Astrocyte (in vitro differentiated cells and primary cell): ENCODE data around the gene USP3. TPM values are rescaled to one million over a fixed set of nuclear protein-coding genes. Genes with fewer than 3 reads are reported as not detected.
A peak's percentile ranks its signal among the peaks of the same experiment; 100 is the strongest.

Source experiments
- DNase-seq: peaks from one replicate; pipeline ENCODE4 v3.0.0-alpha.2; 2010; ENCODE audit warnings: low read depth
- FAIRE-seq: peaks from 2 replicates; lab custom pipeline; 2011; peaks lifted over from hg19 to GRCh38; lab: Jason Lieb, UNC
- H2AFZ ChIP-seq: 2 replicates; pipeline ENCODE4 v1.6.0; 2012; ENCODE audit warnings: low read depth, low read length, inconsistent platforms
- H3K27ac ChIP-seq: 2 replicates; pipeline ENCODE4 v1.5.1; 2011; ENCODE audit warnings: low read depth, low read length, inconsistent platforms
- H3K27me3 ChIP-seq: 2 replicates; pipeline ENCODE4 v1.6.0; 2011; ENCODE audit warnings: low read length, inconsistent platforms; ENCODE audit not compliant: insufficient read depth
- H3K36me3 ChIP-seq: 2 replicates; pipeline ENCODE4 v1.5.1; 2011; ENCODE audit warnings: low read length, inconsistent platforms; ENCODE audit not compliant: insufficient read depth
- H3K4me1 ChIP-seq: 2 replicates; pipeline ENCODE4 v1.5.1; 2011; ENCODE audit warnings: low read length, inconsistent platforms; ENCODE audit not compliant: insufficient read depth
- H3K4me2 ChIP-seq: 2 replicates; pipeline ENCODE4 v1.6.0; 2012; ENCODE audit warnings: low read length, inconsistent platforms
- H3K4me3 ChIP-seq: 2 replicates; pipeline ENCODE4 v1.5.1; 2011; ENCODE audit warnings: low read depth, mild to moderate bottlenecking, low read length, inconsistent platforms; ENCODE audit not compliant: insufficient read depth
- H3K79me2 ChIP-seq: 2 replicates; pipeline ENCODE4 v1.6.0; 2012; ENCODE audit warnings: mild to moderate bottlenecking, low read length, inconsistent platforms; ENCODE audit not compliant: insufficient read depth
- H3K9ac ChIP-seq: 2 replicates; pipeline ENCODE4 v1.6.0; 2012; ENCODE audit warnings: mild to moderate bottlenecking, low read length, inconsistent platforms
- H3K9me3 ChIP-seq: 2 replicates; pipeline ENCODE4 v1.5.1; 2012; ENCODE audit warnings: low read depth, mild to moderate bottlenecking, low read length, inconsistent platforms; ENCODE audit not compliant: insufficient read depth
- H4K20me1 ChIP-seq: 2 replicates; pipeline ENCODE4 v1.6.0; 2012; ENCODE audit warnings: low read length, inconsistent platforms; ENCODE audit not compliant: insufficient read depth
- H3K27ac Mint-ChIP-seq: one replicate; pipeline ENCODE4 v1.8.0; 2021; ENCODE audit warnings: mild to moderate bottlenecking, mixed read lengths; ENCODE audit not compliant: unreplicated experiment
- H3K27me3 Mint-ChIP-seq: one replicate; pipeline ENCODE4 v1.8.0; 2021; ENCODE audit warnings: low read depth, mixed read lengths; ENCODE audit not compliant: unreplicated experiment
- H3K36me3 Mint-ChIP-seq: one replicate; pipeline ENCODE4 v1.8.0; 2021; ENCODE audit warnings: low read depth, mixed read lengths; ENCODE audit not compliant: unreplicated experiment
- H3K4me1 Mint-ChIP-seq: one replicate; pipeline ENCODE4 v1.8.0; 2021; ENCODE audit warnings: low read depth, mixed read lengths; ENCODE audit not compliant: unreplicated experiment
- H3K4me3 Mint-ChIP-seq: one replicate; pipeline ENCODE4 v1.8.0; 2021; ENCODE audit warnings: mild to moderate bottlenecking, moderate library complexity, mixed read lengths; ENCODE audit not compliant: unreplicated experiment
- H3K9me3 Mint-ChIP-seq: one replicate; pipeline ENCODE4 v1.8.0; 2021; ENCODE audit warnings: mild to moderate bottlenecking, mixed read lengths; ENCODE audit not compliant: unreplicated experiment
- CTCF ChIP-seq: IDR thresholded peaks from 2 replicates; pipeline ENCODE4 v1.5.1; 2011; ENCODE audit warnings: low read depth, mild to moderate bottlenecking, inconsistent platforms, low read length, moderate library complexity; ENCODE audit not compliant: insufficient read depth
- EZH2 ChIP-seq: IDR thresholded peaks from 2 replicates; pipeline ENCODE4 v1.6.1; 2012; ENCODE audit warnings: mild to moderate bottlenecking, low read length, inconsistent platforms; ENCODE audit not compliant: insufficient read depth
- total RNA-seq: library from RNA; stranded (reverse); gene quantifications from 2 replicates; pipeline ENCODE4 v1.2.1, GENCODE V29; 2021

The USP3 gene
- total RNA-seq, 1 donor from 2014 or later: 38.1 TPM

GRCh38 chr15:63501256-63502089 lies 2.9 kb upstream of the USP3 start:
- no peaks in the 10 kb centered on the region for H3K9me3 ChIP-seq
- no peaks in the 10 kb centered on the region for H3K36me3 ChIP-seq
- peak overlapping the region; percentile 22 for H3K27ac ChIP-seq
- peak overlapping the region; percentile 32 for H3K4me3 ChIP-seq
- H3K79me2 ChIP-seq: peaks cover 18% of the 10 kb centered on the region
- H3K27ac Mint-ChIP-seq: peak overlapping the region; percentile 53
- H3K27me3 Mint-ChIP-seq: no peaks in the 10 kb centered on the region
- H3K4me1 ChIP-seq: peaks cover 40% of the 10 kb centered on the region
- peaks cover 29% of the 10 kb centered on the region for H3K4me1 Mint-ChIP-seq
- peak overlapping the region; percentile 49 for H3K9ac ChIP-seq
- TF ChIP-seq EZH2: no peak
- no peak for TF ChIP-seq CTCF
- peak overlapping the region; percentile 62 for H2AFZ ChIP-seq
- DNase-seq (peak; percentile 90), FAIRE-seq (no peak)
- H4K20me1 ChIP-seq: peaks cover 10% of the 10 kb centered on the region
- H3K9me3 Mint-ChIP-seq: no peaks in the 10 kb centered on the region
- no peaks in the 10 kb centered on the region for H3K36me3 Mint-ChIP-seq
- peak overlapping the region; percentile 79 for H3K4me2 ChIP-seq
- no peaks in the 10 kb centered on the region for H3K27me3 ChIP-seq
- H3K4me3 Mint-ChIP-seq: peak overlapping the region; percentile 47

- Histone ChIP-seq H3K4me1 (peaks cover 40% of the 10 kb centered on the region), H3K9ac (peak overlapping the region; percentile 49), H3K36me3 (no peaks in the 10 kb centered on the region), H2AFZ (no peak overlapping the region), H4K20me1 (peaks cover 18% of the 10 kb centered on the region), H3K9me3 (no peaks in the 10 kb centered on the region), H3K4me3 (no peak overlapping the region), H3K79me2 (peaks cover 26% of the 10 kb centered on the region), H3K27me3 (no peaks in the 10 kb centered on the region), H3K4me2 (peak overlapping the region; percentile 90), H3K27ac (peak overlapping the region; percentile 95)
- H3K9me3 Mint-ChIP-seq: no peaks in the 10 kb centered on the region
- DNase-seq: no peak
- peaks cover 31% of the 10 kb centered on the region for H3K4me1 Mint-ChIP-seq
- peak overlapping the region; percentile 97 for H3K27ac Mint-ChIP-seq
- peak overlapping the region; percentile 86 for H3K4me3 Mint-ChIP-seq
- no peak for TF ChIP-seq CTCF
- no peak for TF ChIP-seq EZH2
- no peak for FAIRE-seq
- no peaks in the 10 kb centered on the region for H3K27me3 Mint-ChIP-seq
- no peaks in the 10 kb centered on the region for H3K36me3 Mint-ChIP-seq
These were observed 2.1 kb upstream of the USP3 start for GRCh38 chr15:63502137-63502766.
